Mammary epithelial cell (primary cell): Measurements from ENCODE around the gene PRKAR1A.

ENCODE experiments used
- EZH2 ChIP-seq: IDR thresholded peaks from 2 replicates; pipeline ENCODE4 v1.6.1; 2012; ENCODE audit warnings: low read length, inconsistent platforms, borderline replicate concordance
- TF ChIP-seq, protein P1 (sequence below), 2 donors: IDR thresholded peaks in 1 of 2; conservative IDR thresholded peaks in 1 of 2; 2 replicates each; pipeline ENCODE4 v1.5.1; 2011 to 2012; ENCODE audit warnings: inconsistent platforms in 2 of 2, low read length in 2 of 2, mild to moderate bottlenecking in 2 of 2, control low read depth in 1 of 2, low read depth in 1 of 2; ENCODE audit not compliant: insufficient read depth in 1 of 2; ENCODE audit errors: extremely low read depth in 1 of 2

DNA sequence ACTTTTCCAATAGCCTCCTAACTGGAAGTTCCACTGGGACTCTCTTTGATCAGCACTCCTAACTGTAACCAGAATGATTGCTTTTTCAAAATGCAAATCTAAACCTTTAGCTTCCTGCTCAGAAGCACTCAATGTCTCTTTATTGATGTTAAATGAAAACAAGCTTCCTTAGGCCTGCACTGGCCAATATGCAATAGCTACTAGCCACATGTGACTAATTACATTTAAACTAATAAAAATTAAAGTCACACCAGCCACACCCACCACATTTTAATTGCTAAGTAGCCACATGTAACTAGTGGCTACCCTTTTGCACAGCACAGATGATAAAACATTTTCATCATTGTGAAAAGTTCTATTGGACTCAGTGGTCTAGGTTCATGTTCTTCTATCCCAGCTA lies 57.1 kb downstream of the PRKAR1A start:
- TF ChIP-seq, protein P1, sequence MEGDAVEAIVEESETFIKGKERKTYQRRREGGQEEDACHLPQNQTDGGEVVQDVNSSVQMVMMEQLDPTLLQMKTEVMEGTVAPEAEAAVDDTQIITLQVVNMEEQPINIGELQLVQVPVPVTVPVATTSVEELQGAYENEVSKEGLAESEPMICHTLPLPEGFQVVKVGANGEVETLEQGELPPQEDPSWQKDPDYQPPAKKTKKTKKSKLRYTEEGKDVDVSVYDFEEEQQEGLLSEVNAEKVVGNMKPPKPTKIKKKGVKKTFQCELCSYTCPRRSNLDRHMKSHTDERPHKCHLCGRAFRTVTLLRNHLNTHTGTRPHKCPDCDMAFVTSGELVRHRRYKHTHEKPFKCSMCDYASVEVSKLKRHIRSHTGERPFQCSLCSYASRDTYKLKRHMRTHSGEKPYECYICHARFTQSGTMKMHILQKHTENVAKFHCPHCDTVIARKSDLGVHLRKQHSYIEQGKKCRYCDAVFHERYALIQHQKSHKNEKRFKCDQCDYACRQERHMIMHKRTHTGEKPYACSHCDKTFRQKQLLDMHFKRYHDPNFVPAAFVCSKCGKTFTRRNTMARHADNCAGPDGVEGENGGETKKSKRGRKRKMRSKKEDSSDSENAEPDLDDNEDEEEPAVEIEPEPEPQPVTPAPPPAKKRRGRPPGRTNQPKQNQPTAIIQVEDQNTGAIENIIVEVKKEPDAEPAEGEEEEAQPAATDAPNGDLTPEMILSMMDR (conservative IDR thresholded peaks at IDR 0.05 in 1 of 2, IDR thresholded peaks at IDR 0.05 in 1 of 2; ENCODE audit: extremely low read depth in 1 of 2, insufficient read depth in 1 of 2, low read depth in 1 of 2, low read length in 2 of 2): no peak
- TF ChIP-seq EZH2: no peak
